Endothelial cell of umbilical vein (primary cell): Measurements from ENCODE around the gene TOX4. TPM values are rescaled to one million over a fixed set of nuclear protein-coding genes. Genes with fewer than 3 reads are reported as not detected.
A peak's percentile ranks its signal among the peaks of the same experiment; 100 is the strongest.

Source experiments
- BruUV-seq: library from RNA; stranded (reverse); fragments of 400-500 nt; replicated peaks from 2 replicates; lab custom pipeline; 2021; lab: Mats Ljungman, UMichigan
- CTCF ChIA-PET: fragments of 300-600, 350-600 bp; sonication (Branson Sonifier 250); formaldehyde crosslinking; loops from one replicate; lab custom pipeline; 2021; ENCODE audit warnings: antibody characterized with exemption, inconsistent platforms; lab: Charles Lee
- POLR2A ChIA-PET: fragments of 300-600, 350-600 bp; sonication (Branson Sonifier 250); formaldehyde crosslinking; loops from one replicate; lab custom pipeline; 2021; ENCODE audit warnings: antibody characterized with exemption, inconsistent platforms; lab: Charles Lee
- DNase-seq: peaks from one replicate; pipeline ENCODE4 v3.0.0-alpha.2; 2011; ENCODE audit warnings: low read depth, low spot score
- FAIRE-seq: peaks from 2 replicates; lab custom pipeline; 2011; peaks lifted over from hg19 to GRCh38; lab: Jason Lieb, UNC
- H2AFZ ChIP-seq: 2 replicates; pipeline ENCODE4 v1.6.0; 2012; ENCODE audit warnings: low read depth, low read length, control low read depth, inconsistent platforms
- H3K27ac ChIP-seq: 2 replicates; pipeline ENCODE4 v1.5.1; 2011; ENCODE audit warnings: low read depth, mild to moderate bottlenecking, control low read depth, low read length, moderate library complexity; ENCODE audit not compliant: insufficient read depth
- H3K27me3 ChIP-seq, 2 experiments: 2 replicates each; pipeline versions ENCODE4 v1.6.0 to v1.6.1; 2011; ENCODE audit warnings: low read length in 2 of 2, mixed read lengths in 1 of 2; ENCODE audit not compliant: control insufficient read depth in 2 of 2, insufficient read depth in 2 of 2
- H3K36me3 ChIP-seq, 2 experiments: 2 replicates in 1 of 2; 3 replicates in 1 of 2; pipeline ENCODE4 v1.5.1; 2011; ENCODE audit warnings: low read length in 2 of 2, mild to moderate bottlenecking in 1 of 2, moderate library complexity in 1 of 2; ENCODE audit not compliant: control insufficient read depth in 2 of 2, insufficient read depth in 2 of 2; ENCODE audit errors: extremely low read depth in 1 of 2
- H3K4me1 ChIP-seq: 3 replicates; pipeline ENCODE4 v1.5.1; 2011; ENCODE audit warnings: mild to moderate bottlenecking, low read length; ENCODE audit not compliant: control insufficient read depth, insufficient read depth; ENCODE audit errors: extremely low read depth
- H3K4me2 ChIP-seq: 2 replicates; pipeline ENCODE4 v1.6.1; 2011; ENCODE audit warnings: low read length, control low read depth, mixed read lengths; ENCODE audit not compliant: insufficient read depth
- H3K4me3 ChIP-seq, 3 experiments: fragments of 200-600 bp in 1 of 3; sonication (generic), shearing (Covaris generic) in 1 of 3; replicated peaks in 1 of 3; 2 replicates each; pipeline ENCODE4 v1.5.1; 2011 to 2016; ENCODE audit warnings: control low read depth in 3 of 3, low read length in 3 of 3, mild to moderate bottlenecking in 2 of 3, inconsistent platforms in 1 of 3, low read depth in 1 of 3, moderate library complexity in 1 of 3; ENCODE audit not compliant: insufficient read depth in 1 of 3
- H3K79me2 ChIP-seq: 2 replicates; pipeline ENCODE4 v1.6.0; 2012; ENCODE audit warnings: low read length, inconsistent platforms; ENCODE audit not compliant: control insufficient read depth, insufficient read depth
- H3K9ac ChIP-seq: replicated peaks from 2 replicates; pipeline ENCODE3; 2011; ENCODE audit warnings: low read length, control low read depth; ENCODE audit not compliant: insufficient read depth; ENCODE audit errors: extremely low read depth
- H3K9me1 ChIP-seq: replicated peaks from 3 replicates; pipeline ENCODE4 v1.6.0; 2011; ENCODE audit warnings: mild to moderate bottlenecking, low read length; ENCODE audit not compliant: control insufficient read depth, insufficient read depth; ENCODE audit errors: extremely low read depth
- H3K9me3 ChIP-seq: replicated peaks from 2 replicates; pipeline ENCODE4 v1.5.1; 2012; ENCODE audit warnings: low read length, inconsistent platforms; ENCODE audit not compliant: control insufficient read depth, insufficient read depth
- H4K20me1 ChIP-seq: replicated peaks from 2 replicates; pipeline ENCODE3; 2011; ENCODE audit warnings: mild to moderate bottlenecking, low read length; ENCODE audit not compliant: control insufficient read depth, insufficient read depth; ENCODE audit errors: extremely low read depth
- CTCF ChIP-seq, 2 donors: IDR thresholded peaks; 1 replicate in 1 of 2; 2 replicates in 1 of 2; pipeline ENCODE4 v1.5.1; 2011; ENCODE audit warnings: low read length in 2 of 2, mild to moderate bottlenecking in 2 of 2, moderate library complexity in 2 of 2, control low read depth in 1 of 2, inconsistent platforms in 1 of 2, low read depth in 1 of 2; ENCODE audit not compliant: insufficient read depth in 1 of 2; ENCODE audit errors: extremely low read depth in 1 of 2
- FOS ChIP-seq: IDR thresholded peaks from 2 replicates; pipeline ENCODE4 v1.6.1; 2011; ENCODE audit warnings: mild to moderate bottlenecking, low read length, moderate library complexity, borderline replicate concordance; ENCODE audit not compliant: insufficient read depth
- JUN ChIP-seq: IDR thresholded peaks from 2 replicates; pipeline ENCODE4 v1.6.1; 2011; ENCODE audit warnings: borderline replicate concordance, low read depth; ENCODE audit not compliant: insufficient read length, insufficient read depth
- MYC ChIP-seq: IDR thresholded peaks from one replicate; pipeline ENCODE4 v1.6.1; 2011; ENCODE audit warnings: mild to moderate bottlenecking, low read depth, low read length
- POLR2A ChIP-seq: IDR thresholded peaks from 2 replicates; pipeline ENCODE4 v1.6.1; 2012; ENCODE audit warnings: low read depth, mild to moderate bottlenecking, control low read depth, low read length
- POLR2AphosphoS5 ChIP-seq: IDR thresholded peaks from 2 replicates; pipeline ENCODE4 v1.6.1; 2012; ENCODE audit warnings: low read depth, mild to moderate bottlenecking, control low read depth, low read length, moderate library complexity; ENCODE audit not compliant: insufficient read depth
- dilution Hi-C: fragments of 300-500 bp; cut with MboI; formaldehyde crosslinking; loops from one replicate; pipeline ENCODE4 v1.15.0; 2019; ENCODE audit warnings: low sequenced_read_pairs; ENCODE audit not compliant: extremely low pct_ligation_motif_present
- intact Hi-C: fragments of 100-400 bp; cut with micrococcal nuclease; formaldehyde crosslinking; loops from one replicate; pipeline ENCODE4 v1.10.0; 2022
- polyA plus RNA-seq, 4 experiments: library from polyadenylated mRNA; depleted of rRNA in 3 of 4; stranded (reverse) in 3 of 4; unstranded in 1 of 4; fragments of >200 nt; gene quantifications; 2 replicates each; pipeline versions ENCODE4 v1.2.1 to v1.2.3, GENCODE V29; 2011 to 2012; ENCODE audit warnings: missing spikeins in 1 of 4
- total RNA-seq: library from RNA; stranded (reverse); gene quantifications from 2 replicates; pipeline ENCODE4 v1.2.3, GENCODE V29; 2021

Gene TOX4
- total and polyA plus RNA-seq, 2 donors (not counting 3 experiments of a cell fraction or from before 2014, with no cell fraction given): 67.4 to 78.4 TPM

GRCh38 chr14:21467616-21468015 lies 9.4 kb upstream of the TOX4 start:
- Histone ChIP-seq H3K9me1 (no peaks in the 10 kb centered on the region), H3K27ac (peak overlapping the region; percentile 79), H3K9ac (peak overlapping the region; percentile 25), H3K9me3 (no peaks in the 10 kb centered on the region), H3K79me2 (no peaks in the 10 kb centered on the region), H3K27me3 (no peaks in the 10 kb centered on the region), H3K4me3 (no peak overlapping the region), H4K20me1 (no peaks in the 10 kb centered on the region), H3K4me1 (peaks cover 17% of the 10 kb centered on the region), H2AFZ (no peak overlapping the region), H3K4me2 (no peak overlapping the region), H3K36me3 (peaks cover 5 to 11% of the 10 kb centered on the region in 2 experiments)
- ChIA-PET CTCF (interaction anchor here (0.6 to 1.6 kb wide), 5 partner anchors 9 to 48 kb away, joined by 3 to 13 read pairs (median 3); partner anchors contain the start of genes CHD8, RAB2B and TOX4), POLR2A (interaction anchor here (1.1 kb wide), 1 partner anchor 11 kb away, joined by 3 read pairs; the partner anchor contains the start of gene CHD8)
- TF ChIP-seq FOS (peak; percentile 76), POLR2A (no peak), POLR2AphosphoS5 (peak; percentile 18), CTCF (IDR thresholded peaks at IDR 0.05; ENCODE audit: extremely low read depth in 1 of 2, insufficient read depth in 1 of 2, low read depth in 1 of 2, low read length in 2 of 2) (no peak), MYC (no peak), JUN (peak; percentile 90)
- intact Hi-C loops (loop anchor here (1.0 kb wide), 2 partner anchors 10 to 11 kb away; partner anchors contain the start of genes CHD8 and TOX4), dilution Hi-C loops (no loop called here)
- FAIRE-seq (peak; percentile 92), DNase-seq (peak; percentile 99)
- BruUV-seq: no TSS peak
